H1 (cell line): ENCODE measurements around the gene RAB3GAP2. TPM values are rescaled to one million over a fixed set of nuclear protein-coding genes. Genes with fewer than 3 reads are reported as not detected.

ENCODE experiments used
- CTCF ChIA-PET: fragments of 300-600 bp; sonication (Branson Sonifier 250); formaldehyde crosslinking; loops from one replicate; lab custom pipeline; 2021; ENCODE audit not compliant: partially characterized antibody; lab: Charles Lee
- POLR2A ChIA-PET: fragments of 300-600 bp; sonication (Branson Sonifier 250); formaldehyde crosslinking; loops from one replicate; lab custom pipeline; 2021; ENCODE audit warnings: inconsistent platforms; ENCODE audit not compliant: partially characterized antibody; lab: Charles Lee
- DNase-seq, 2 experiments: peaks; one replicate each; pipeline versions ENCODE4 v3.0.0 to v3.0.0-alpha.2; 2010 to 2022; ENCODE audit warnings: low spot score in 2 of 2, low read depth in 1 of 2, mixed read lengths in 1 of 2
- FAIRE-seq: peaks from 2 replicates; lab custom pipeline; 2011; peaks lifted over from hg19 to GRCh38; lab: Jason Lieb, UNC
- H2AFZ ChIP-seq: 2 replicates; pipeline ENCODE4 v1.8.1; 2012; ENCODE audit warnings: low read length, inconsistent platforms
- H2AK5ac ChIP-seq: 2 replicates; pipeline ENCODE4 v1.6.1; 2013; ENCODE audit warnings: low read depth, low read length
- H2BK120ac ChIP-seq: replicated peaks from 2 replicates; pipeline ENCODE3; 2013; ENCODE audit warnings: low read depth, low read length, inconsistent platforms
- H2BK12ac ChIP-seq: 2 replicates; pipeline ENCODE4 v1.6.1; 2013; ENCODE audit warnings: low read depth, low read length
- H2BK15ac ChIP-seq: 2 replicates; pipeline ENCODE4 v1.6.1; 2013; ENCODE audit warnings: low read length
- H2BK20ac ChIP-seq: 2 replicates; pipeline ENCODE4 v1.6.1; 2013; ENCODE audit warnings: low read length
- H2BK5ac ChIP-seq: 2 replicates; pipeline ENCODE4 v1.6.1; 2013; ENCODE audit warnings: low read depth, low read length
- H3K14ac ChIP-seq: 2 replicates; pipeline ENCODE4 v1.6.1; 2013; ENCODE audit warnings: inconsistent platforms; ENCODE audit not compliant: insufficient read length
- H3K18ac ChIP-seq: 2 replicates; pipeline ENCODE4 v1.6.1; 2013; ENCODE audit warnings: low read length; ENCODE audit errors: extremely low read depth
- H3K23ac ChIP-seq: 2 replicates; pipeline ENCODE4 v1.6.1; 2013; ENCODE audit warnings: inconsistent platforms; ENCODE audit not compliant: insufficient read length
- H3K23me2 ChIP-seq: 2 replicates; pipeline ENCODE4 v1.6.1; 2013; ENCODE audit warnings: low read depth, low read length
- H3K27ac ChIP-seq: 2 replicates; pipeline ENCODE4 v1.6.1; 2011; ENCODE audit warnings: low read depth, low read length, inconsistent platforms
- H3K27me3 ChIP-seq, 4 experiments: replicated peaks in 1 of 4; 1 replicate in 1 of 4; 2 replicates in 3 of 4; pipeline versions ENCODE4 v1.6.1 to v1.8.1; 2011 to 2013; ENCODE audit warnings: low read length in 3 of 4, mild to moderate bottlenecking in 3 of 4, inconsistent platforms in 2 of 4, mixed read lengths in 2 of 4, moderate library complexity in 1 of 4; ENCODE audit not compliant: control insufficient read depth in 3 of 4, insufficient read depth in 3 of 4; ENCODE audit errors: extremely low read depth in 1 of 4
- H3K36me3 ChIP-seq, 4 experiments: 2 replicates each; pipeline versions ENCODE4 v1.6.1 to v1.8.1; 2011 to 2013; ENCODE audit warnings: mild to moderate bottlenecking in 4 of 4, low read length in 3 of 4, moderate library complexity in 2 of 4, control low read depth in 1 of 4, inconsistent platforms in 1 of 4; ENCODE audit not compliant: insufficient read depth in 4 of 4, control insufficient read depth in 2 of 4
- H3K4ac ChIP-seq: replicated peaks from 2 replicates; pipeline ENCODE3; 2013; ENCODE audit warnings: low read length, low read depth, mixed read lengths, inconsistent platforms; ENCODE audit not compliant: insufficient read length
- H3K4me1 ChIP-seq, 4 experiments: replicated peaks in 1 of 4; 1 replicate in 1 of 4; 2 replicates in 3 of 4; pipeline versions ENCODE4 v1.6.1 to v1.8.1; 2011 to 2013; ENCODE audit warnings: low read length in 3 of 4, inconsistent platforms in 2 of 4, mixed read lengths in 1 of 4; ENCODE audit not compliant: insufficient read depth in 4 of 4, control insufficient read depth in 3 of 4
- H3K4me2 ChIP-seq, 2 experiments: 2 replicates each; pipeline versions ENCODE4 v1.6.1 to v1.8.1; 2011 to 2013; ENCODE audit warnings: low read depth in 2 of 2, low read length in 2 of 2, control low read depth in 1 of 2, inconsistent platforms in 1 of 2, mild to moderate bottlenecking in 1 of 2; ENCODE audit not compliant: insufficient read depth in 1 of 2
- H3K4me3 ChIP-seq, 4 experiments: fragments of 200-600, 300-600 bp in 1 of 4; sonication (generic), shearing (Covaris generic), sonication (Bioruptor Twin) in 1 of 4; 2 replicates each; pipeline versions ENCODE4 v1.5.1 to v1.8.1; 2011 to 2016; ENCODE audit warnings: low read length in 4 of 4, low read depth in 3 of 4, control low read depth in 2 of 4, inconsistent platforms in 2 of 4, mild to moderate bottlenecking in 2 of 4, mixed read lengths in 1 of 4, moderate library complexity in 1 of 4; ENCODE audit not compliant: insufficient read depth in 2 of 4; ENCODE audit errors: extremely low read depth in 1 of 4
- H3K56ac ChIP-seq: replicated peaks from 2 replicates; pipeline ENCODE3; 2013; ENCODE audit warnings: low read depth, mild to moderate bottlenecking, mixed read lengths, low read length, inconsistent platforms; ENCODE audit not compliant: insufficient read length
- H3K79me1 ChIP-seq: 2 replicates; pipeline ENCODE4 v1.6.1; 2013; ENCODE audit warnings: low read depth, low read length, control low read depth
- H3K79me2 ChIP-seq, 2 experiments: 2 replicates each; pipeline versions ENCODE4 v1.6.1 to v1.8.1; 2012 to 2013; ENCODE audit warnings: low read length in 2 of 2, mild to moderate bottlenecking in 2 of 2, inconsistent platforms in 1 of 2; ENCODE audit not compliant: insufficient read depth in 2 of 2, control insufficient read depth in 1 of 2
- H3K9ac ChIP-seq, 4 experiments: replicated peaks in 1 of 4; 1 replicate in 1 of 4; 2 replicates in 3 of 4; pipeline versions ENCODE4 v1.6.1 to v1.8.1; 2011 to 2013; ENCODE audit warnings: low read depth in 3 of 4, low read length in 3 of 4, control low read depth in 2 of 4, mild to moderate bottlenecking in 2 of 4, moderate library complexity in 2 of 4, inconsistent platforms in 1 of 4; ENCODE audit errors: extremely low read depth in 1 of 4
- H3K9me3 ChIP-seq, 2 experiments: 2 replicates each; pipeline versions ENCODE4 v1.6.1 to v1.8.1; 2012 to 2013; ENCODE audit warnings: mild to moderate bottlenecking in 2 of 2, moderate library complexity in 2 of 2, control low read depth in 1 of 2, inconsistent platforms in 1 of 2, low read depth in 1 of 2, low read length in 1 of 2, mixed read lengths in 1 of 2; ENCODE audit not compliant: insufficient read depth in 2 of 2
- H4K20me1 ChIP-seq, 2 experiments: replicated peaks in 1 of 2; 2 replicates each; pipeline versions ENCODE3 to v1.8.1; 2011 to 2013; ENCODE audit warnings: inconsistent platforms in 2 of 2, low read length in 2 of 2, mild to moderate bottlenecking in 1 of 2; ENCODE audit not compliant: insufficient read depth in 2 of 2, control insufficient read depth in 1 of 2
- H4K5ac ChIP-seq: 2 replicates; pipeline ENCODE4 v1.6.1; 2013; ENCODE audit warnings: low read length, low read depth, mixed read lengths, inconsistent platforms; ENCODE audit not compliant: insufficient read length
- H4K8ac ChIP-seq: 2 replicates; pipeline ENCODE4 v1.8.0; 2013; ENCODE audit warnings: mild to moderate bottlenecking, moderate library complexity, low read length, inconsistent platforms; ENCODE audit not compliant: insufficient read depth; ENCODE audit errors: extremely low read depth
- H4K91ac ChIP-seq: replicated peaks from 2 replicates; pipeline ENCODE3; 2013; ENCODE audit warnings: low read length, mixed read lengths, inconsistent platforms; ENCODE audit not compliant: insufficient read length
- CHD1 ChIP-seq: IDR thresholded peaks from 2 replicates; pipeline ENCODE4 v1.6.1; 2012; ENCODE audit warnings: low read depth, low read length, improper control_type of control experiment
- CHD2 ChIP-seq: IDR thresholded peaks from 2 replicates; pipeline ENCODE4 v1.6.1; 2012; ENCODE audit warnings: low read length, improper control_type of control experiment
- EP300 ChIP-seq, 2 experiments: IDR thresholded peaks; 1 replicate in 1 of 2; 2 replicates in 1 of 2; pipeline ENCODE4 v1.6.1; 2011 to 2012; ENCODE audit warnings: low read depth in 2 of 2, low read length in 2 of 2, mild to moderate bottlenecking in 2 of 2, borderline replicate concordance in 1 of 2, inconsistent platforms in 1 of 2, moderate library complexity in 1 of 2
- GABPA ChIP-seq: IDR thresholded peaks from 2 replicates; pipeline ENCODE4 v1.6.1; 2011; ENCODE audit warnings: mild to moderate bottlenecking, low read length, moderate library complexity, borderline replicate concordance; ENCODE audit not compliant: insufficient read depth
- GTF2F1 ChIP-seq: IDR thresholded peaks from 2 replicates; pipeline ENCODE4 v1.6.1; 2012; ENCODE audit warnings: low read depth, low read length, improper control_type of control experiment, borderline replicate concordance
- JUN ChIP-seq: IDR thresholded peaks from 2 replicates; pipeline ENCODE4 v1.6.1; 2011; ENCODE audit warnings: low read depth, mild to moderate bottlenecking, improper control_type of control experiment, low read length
- POLR2A ChIP-seq, 2 experiments: IDR thresholded peaks; 1 replicate in 1 of 2; 2 replicates in 1 of 2; pipeline ENCODE4 v1.6.1; 2011; ENCODE audit warnings: low read depth in 2 of 2, low read length in 2 of 2, mild to moderate bottlenecking in 2 of 2; ENCODE audit errors: control extremely low read depth in 1 of 2
- SAP30 ChIP-seq: fragments of 300-600 bp; sonication (generic); IDR thresholded peaks from 2 replicates; pipeline ENCODE4 v1.7.1; 2012; ENCODE audit warnings: low read length, moderate library complexity, mild to moderate bottlenecking, inconsistent platforms; ENCODE audit not compliant: insufficient read depth, insufficient replicate concordance
- SIN3A ChIP-seq, 2 experiments: IDR thresholded peaks in 1 of 2; conservative IDR thresholded peaks in 1 of 2; 2 replicates each; pipeline ENCODE4 v1.6.1; 2011 to 2012; ENCODE audit warnings: low read length in 2 of 2, improper control_type of control experiment in 1 of 2, low read depth in 1 of 2, mild to moderate bottlenecking in 1 of 2
- TEAD4 ChIP-seq: IDR thresholded peaks from 2 replicates; pipeline ENCODE4 v1.6.1; 2012; ENCODE audit warnings: low read depth, low read length, inconsistent platforms, mixed read lengths
- ZNF274 ChIP-seq: IDR thresholded peaks from 2 replicates; pipeline ENCODE4 v1.7.0; 2012; ENCODE audit warnings: low read length, borderline replicate concordance; ENCODE audit errors: extremely low read depth
- WGBS, 2 experiments: shearing (Covaris generic) in 1 of 2; methylation state at CpG; one replicate each; pipeline versions ENCODE4 v1.1.6 to v1.1.7; 2013 to 2015; ENCODE audit warnings: low lambda C conversion rate in 2 of 2, mixed read lengths in 2 of 2, inconsistent platforms in 1 of 2, low coverage in 1 of 2, missing lambda C conversion rate in 1 of 2; ENCODE audit not compliant: insufficient replicate concordance in 2 of 2, insufficient coverage in 1 of 2, insufficient read length in 1 of 2; ENCODE audit errors: extremely low coverage in 1 of 2, missing lambda C conversion rate in 1 of 2; 5-methylcytosine and 5-hydroxymethylcytosine counted together
- polyA plus RNA-seq, 7 experiments: library from polyadenylated mRNA; depleted of rRNA in 3 of 7; stranded (reverse) in 5 of 7; unstranded in 2 of 7; fragments of >200 nt in 5 of 7; fragments of 200-250 nt in 2 of 7; gene quantifications; 1 replicate in 5 of 7; 2 replicates in 1 of 7; 4 replicates in 1 of 7; pipeline versions ENCODE4 v1.2.1 to v1.2.3, GENCODE V29; 2011 to 2013; ENCODE audit warnings: missing spikeins in 2 of 7, mixed read lengths in 2 of 7
- total RNA-seq: library from RNA; stranded (reverse); fragmentation: NEBNext Ultra II Directional; extraction: Animal tissue kit (Norgen Biotek cat#: 25700); gene quantifications from 2 replicates; pipeline ENCODE4 v1.2.1, GENCODE V29; 2021
- TF ChIP-seq, protein P1 (sequence below): IDR thresholded peaks from 2 replicates; pipeline ENCODE4 v1.6.1; 2012; ENCODE audit warnings: low read length, inconsistent platforms

Gene RAB3GAP2
- total and polyA plus RNA-seq, 2 of the 8 experiments (the other 6 are each of a cell fraction or from before 2014, with no cell fraction given), result 19.7 to 52.7 TPM

GRCh38 chr1:220164517-220164916 is 107.7 kb downstream of the RAB3GAP2 start:
- POLR2A ChIA-PET, result no interaction called here
- no peaks in the 10 kb centered on the region for H3K79me2 ChIP-seq
- H2BK120ac ChIP-seq, result no peak overlapping the region
- no peak overlapping the region for H3K56ac ChIP-seq
- no peak overlapping the region for H3K27ac ChIP-seq
- no peak overlapping the region for H4K5ac ChIP-seq
- H2AFZ ChIP-seq, result no peak overlapping the region
- DNase-seq (no peak), FAIRE-seq (no peak)
- H3K4me1 ChIP-seq, result no peaks in the 10 kb centered on the region
- H3K9me3 ChIP-seq, result no peaks in the 10 kb centered on the region
- no peak overlapping the region for H2BK15ac ChIP-seq
- no peak overlapping the region for H3K4me3 ChIP-seq
- H3K23me2 ChIP-seq, result no peaks in the 10 kb centered on the region
- no peaks in the 10 kb centered on the region for H4K20me1 ChIP-seq
- WGBS, 2 experiments, result 84% methylated on average over 2 of the region's 2 CpGs; no CpG with 5 or more reads in 1 of the 2 experiments
- no peak overlapping the region for H2AK5ac ChIP-seq
- H3K14ac ChIP-seq, result no peak overlapping the region
- H4K91ac ChIP-seq, result no peak overlapping the region
- H3K4me2 ChIP-seq, result no peak overlapping the region
- no peak overlapping the region for H3K9ac ChIP-seq
- CTCF ChIA-PET, result interaction anchor here (0.5 to 1.1 kb wide), 3 partner anchors 26 to 113 kb away, joined by 4 read pairs; no protein-coding TSS in a partner anchor
- no peak overlapping the region for H2BK5ac ChIP-seq
- no peak overlapping the region for H4K8ac ChIP-seq
- H3K18ac ChIP-seq, result no peak overlapping the region
- no peak overlapping the region for H2BK12ac ChIP-seq
- no peaks in the 10 kb centered on the region for H3K79me1 ChIP-seq
- H3K36me3 ChIP-seq, result peaks cover 2 to 38% (median 20%) of the 10 kb centered on the region in 4 experiments; a peak in 7 of 8 replicates
- H3K23ac ChIP-seq, result no peak overlapping the region
- H2BK20ac ChIP-seq, result no peak overlapping the region
- peaks cover 0 to 1% (median 0%) of the 10 kb centered on the region in 4 experiments; a peak in 1 of 7 replicates for H3K27me3 ChIP-seq
- no peak overlapping the region for H3K4ac ChIP-seq
- TF ChIP-seq JUN (no peak), CHD1 (no peak), EP300 (IDR thresholded peaks at IDR 0.05; ENCODE audit: borderline replicate concordance in 1 of 2, low read depth in 2 of 2, low read length in 2 of 2) (no peak), CHD2 (no peak), POLR2A (IDR thresholded peaks at IDR 0.05; ENCODE audit: control extremely low read depth in 1 of 2, low read depth in 2 of 2, low read length in 2 of 2) (no peak), GTF2F1 (no peak), SAP30 (no peak), GABPA (no peak), TEAD4 (no peak), ZNF274 (no peak), SIN3A (conservative IDR thresholded peaks at IDR 0.05 in 1 of 2, IDR thresholded peaks at IDR 0.05 in 1 of 2; ENCODE audit: low read depth in 1 of 2, low read length in 2 of 2) (no peak)
- TF ChIP-seq, protein P1, sequence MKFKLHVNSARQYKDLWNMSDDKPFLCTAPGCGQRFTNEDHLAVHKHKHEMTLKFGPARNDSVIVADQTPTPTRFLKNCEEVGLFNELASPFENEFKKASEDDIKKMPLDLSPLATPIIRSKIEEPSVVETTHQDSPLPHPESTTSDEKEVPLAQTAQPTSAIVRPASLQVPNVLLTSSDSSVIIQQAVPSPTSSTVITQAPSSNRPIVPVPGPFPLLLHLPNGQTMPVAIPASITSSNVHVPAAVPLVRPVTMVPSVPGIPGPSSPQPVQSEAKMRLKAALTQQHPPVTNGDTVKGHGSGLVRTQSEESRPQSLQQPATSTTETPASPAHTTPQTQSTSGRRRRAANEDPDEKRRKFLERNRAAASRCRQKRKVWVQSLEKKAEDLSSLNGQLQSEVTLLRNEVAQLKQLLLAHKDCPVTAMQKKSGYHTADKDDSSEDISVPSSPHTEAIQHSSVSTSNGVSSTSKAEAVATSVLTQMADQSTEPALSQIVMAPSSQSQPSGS, result no peak
